CD4-positive, alpha-beta T cell treated with Interleukin-10 for 1 hour (primary cell): Measurements from ENCODE around the gene HACD1.

ENCODE experiments used
- DNase-seq: peaks from one replicate; pipeline ENCODE4 v3.0.0-alpha.2; 2020

The HACD1 gene

DNA sequence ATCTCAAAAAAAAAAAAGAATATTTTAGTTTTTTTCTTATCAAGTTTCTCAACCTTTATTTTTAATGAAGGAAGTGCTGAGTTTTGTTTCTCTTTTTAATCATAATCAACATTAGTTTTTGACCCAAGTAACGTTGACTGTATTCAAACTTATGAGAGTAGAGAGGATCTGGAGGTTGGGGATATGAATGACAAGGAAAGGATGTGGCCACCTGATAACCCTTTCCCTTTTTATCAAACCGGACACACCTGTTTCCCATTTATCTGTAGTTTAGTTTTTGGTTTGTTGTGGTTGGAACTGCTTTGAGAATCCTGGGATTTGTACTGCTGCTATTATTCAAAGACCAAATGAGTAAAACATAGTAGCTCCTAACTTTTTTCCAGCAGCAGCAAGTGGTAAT, 38.6 kb downstream of the HACD1 start:
- DNase-seq = no peak

DNA sequence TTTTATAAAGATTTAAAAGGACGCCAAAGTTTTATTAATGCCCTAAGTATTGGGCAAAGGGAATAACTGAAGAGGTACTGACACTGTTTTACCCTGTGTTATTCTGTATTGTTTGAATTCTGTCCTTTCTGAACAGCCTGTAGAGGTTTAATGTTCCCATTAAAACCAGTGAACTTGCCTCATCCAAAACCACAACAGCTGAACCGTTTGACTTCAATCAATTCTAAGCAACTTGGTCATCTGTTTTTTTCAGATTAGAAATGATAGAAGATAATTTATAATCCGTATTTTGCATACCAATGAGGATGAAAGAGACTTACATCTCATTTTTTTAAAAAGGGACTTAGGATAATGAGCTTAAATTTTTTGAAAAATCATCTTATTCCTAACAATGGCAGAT, 40.4 kb downstream of the HACD1 start:
- no peak for DNase-seq

DNA sequence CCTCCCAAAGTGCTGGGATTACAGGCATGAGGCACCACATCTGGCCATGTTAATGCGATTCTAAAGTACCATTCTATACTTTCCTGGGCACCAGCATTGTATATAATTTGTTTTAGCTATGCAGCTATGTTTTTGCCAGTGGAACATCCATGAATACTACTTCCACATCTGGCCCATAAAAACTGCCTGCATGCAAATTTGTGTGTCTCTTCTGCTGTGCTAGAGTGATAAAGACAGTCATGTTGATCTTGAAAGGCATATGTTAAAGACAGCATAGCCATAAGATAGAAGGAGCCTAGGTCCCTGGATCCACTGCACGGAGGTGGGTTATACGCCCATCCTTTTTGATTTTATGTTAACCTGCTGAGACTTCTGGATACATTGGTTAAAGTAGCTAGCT, 52.3 kb downstream of the HACD1 start:
- DNase-seq = no peak

GRCh38 chr10:17563452-17563851, 53.7 kb downstream of the HACD1 start:
- no peak for DNase-seq

DNA sequence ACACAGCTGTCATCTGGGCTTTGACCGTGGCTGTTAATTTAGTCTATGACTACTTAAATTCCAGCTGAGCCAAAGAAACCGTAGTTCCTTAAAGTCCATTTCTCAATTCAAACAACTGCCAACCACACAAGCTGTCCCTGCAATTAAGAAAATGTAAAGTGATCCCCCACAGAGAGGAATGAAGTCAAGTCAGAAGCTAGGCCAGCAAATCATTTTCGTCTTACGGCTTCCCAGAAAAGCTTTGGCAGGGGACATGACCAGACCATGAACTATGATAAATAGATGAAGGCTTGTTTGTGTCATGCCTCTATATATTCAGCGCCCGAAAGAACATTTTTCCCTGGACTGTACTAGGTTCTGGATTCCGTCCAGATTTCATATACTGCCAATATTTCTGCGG, 54.6 kb downstream of the HACD1 start:
- no peak for DNase-seq

DNA sequence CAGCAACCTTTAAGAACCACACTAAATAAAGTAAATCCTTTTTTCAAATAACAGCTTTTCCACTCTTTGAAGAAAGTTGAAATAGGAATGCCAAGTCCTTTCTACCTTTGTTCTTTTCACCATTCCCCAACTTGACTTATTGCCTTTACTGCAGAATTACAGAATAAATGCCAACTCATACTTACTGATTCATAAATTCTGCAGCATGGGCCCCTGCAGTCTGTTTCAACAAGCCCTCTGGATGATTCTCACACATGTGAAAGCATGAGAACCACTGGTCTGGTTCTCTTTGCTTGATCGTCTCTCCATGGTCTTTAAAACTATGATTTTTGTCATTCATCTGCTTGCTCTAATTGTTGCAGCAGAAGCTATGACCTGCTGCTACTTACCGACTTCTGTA, 56.1 kb downstream of the HACD1 start:
- DNase-seq = no peak

- no peak for DNase-seq
These were observed 59.7 kb downstream of the HACD1 start for GRCh38 chr10:17557459-17557858.

GRCh38 chr10:17548770-17549169, 68.4 kb downstream of the HACD1 start:
- no peak for DNase-seq

GRCh38 chr10:17548162-17548561, 69.0 kb downstream of the HACD1 start:
- no peak for DNase-seq

DNA sequence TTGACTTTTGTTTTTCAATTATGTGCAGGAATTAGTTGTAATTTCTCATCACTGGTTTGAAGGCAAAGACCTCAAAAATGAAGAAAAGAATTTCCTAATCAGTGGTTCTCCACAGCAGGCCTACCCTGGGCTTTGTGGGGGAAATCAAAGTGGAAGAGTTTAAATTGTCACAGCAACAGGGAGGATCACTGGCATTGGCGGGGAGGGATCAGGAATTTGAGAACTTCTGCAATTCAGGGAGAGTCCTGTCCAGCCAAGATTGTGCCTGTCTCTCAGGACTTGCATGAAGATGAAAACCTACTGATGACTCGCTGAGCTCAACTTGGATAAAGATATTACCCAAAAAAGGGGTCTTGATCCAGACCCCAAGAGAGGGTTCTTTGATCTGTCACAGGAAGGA, 70.1 kb downstream of the HACD1 start:
- DNase-seq = no peak

- DNase-seq = no peak
These were observed 72.7 kb downstream of the HACD1 start for GRCh38 chr10:17544465-17544864.
